Stimulated activated CD8-positive, alpha-beta memory T cell treated with anti-CD3 and anti-CD28 coated beads, Interleukin-12 subunit alpha, Interleukin-12 subunit beta, amount 100 ng/mL, for 24 hours (primary cell): Measurements from ENCODE around the gene SSU72.
"Not testable (repeated sequence)": the region's sequence is repeated elsewhere in the genome, so short reads cannot be mapped to it uniquely, and the experiment has no call there.

Source experiments
- DNase-seq: peaks from one replicate; pipeline ENCODE4 v3.0.0-alpha.2; 2020; ENCODE audit errors: extremely low read depth

Gene SSU72

GRCh38 chr1:1558591-1558990, 16.1 kb downstream of the SSU72 start:
- no peak for DNase-seq

- not testable (repeated sequence) for DNase-seq
Observed at GRCh38 chr1:1557688-1558087, 17.0 kb downstream of the SSU72 start.

- not testable (repeated sequence) for DNase-seq
Observed at GRCh38 chr1:1556961-1557360, 17.7 kb downstream of the SSU72 start.

- no peak for DNase-seq
Observed at GRCh38 chr1:1556505-1556904, 18.2 kb downstream of the SSU72 start.

- no peak for DNase-seq
Observed at GRCh38 chr1:1554926-1555915, 19.4 kb downstream of the SSU72 start.

GRCh38 chr1:1554550-1554925, 20.1 kb downstream of the SSU72 start:
- no peak for DNase-seq

- DNase-seq, result no peak
Observed at GRCh38 chr1:1553821-1554494, 20.7 kb downstream of the SSU72 start.

GRCh38 chr1:1552263-1552639, 22.4 kb downstream of the SSU72 start:
- no peak for DNase-seq

- DNase-seq, result no peak
Observed at GRCh38 chr1:1551524-1552262, 23.0 kb downstream of the SSU72 start.

GRCh38 chr1:1550591-1551432, 23.9 kb downstream of the SSU72 start:
- no peak for DNase-seq

- no peak for DNase-seq
Observed at GRCh38 chr1:1550087-1550486, 24.6 kb downstream of the SSU72 start.

GRCh38 chr1:1548591-1548990, 26.1 kb downstream of the SSU72 start:
- no peak for DNase-seq

GRCh38 chr1:1547476-1547875, 27.2 kb downstream of the SSU72 start:
- DNase-seq, result no peak

- no peak for DNase-seq
Observed at GRCh38 chr1:1547011-1547410, 27.7 kb downstream of the SSU72 start.

- no peak for DNase-seq
Observed at GRCh38 chr1:1545946-1546737, 28.5 kb downstream of the SSU72 start.

- DNase-seq, result no peak
Observed at GRCh38 chr1:1544544-1544943, 30.1 kb downstream of the SSU72 start.

- no peak for DNase-seq
Observed at GRCh38 chr1:1543706-1544099, 31.0 kb downstream of the SSU72 start.

- no peak for DNase-seq
Observed at GRCh38 chr1:1542766-1543705, 31.6 kb downstream of the SSU72 start.

- no peak for DNase-seq
Observed at GRCh38 chr1:1541956-1542765, 32.5 kb downstream of the SSU72 start.
